SIG-M5 treated with dmso at 0.1 percent for 504 hours (cell line): ENCODE data around the gene TP53TG3D.
"Not testable (repeated sequence)": the region's sequence is repeated elsewhere in the genome, so short reads cannot be mapped to it uniquely, and the experiment has no call there.

Experiments used
- DNase-seq: peaks from one replicate; lab custom pipeline; 2025; ENCODE audit not compliant: unreplicated experiment; lab: John Stamatoyannopoulos, UW

The TP53TG3D gene, protein sequence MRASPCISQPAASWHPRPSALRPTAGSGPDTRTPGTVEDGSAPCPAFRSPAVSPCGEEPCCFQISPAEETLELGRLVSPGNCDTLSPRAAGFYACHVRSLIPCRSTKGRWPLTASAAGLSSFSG

DNA sequence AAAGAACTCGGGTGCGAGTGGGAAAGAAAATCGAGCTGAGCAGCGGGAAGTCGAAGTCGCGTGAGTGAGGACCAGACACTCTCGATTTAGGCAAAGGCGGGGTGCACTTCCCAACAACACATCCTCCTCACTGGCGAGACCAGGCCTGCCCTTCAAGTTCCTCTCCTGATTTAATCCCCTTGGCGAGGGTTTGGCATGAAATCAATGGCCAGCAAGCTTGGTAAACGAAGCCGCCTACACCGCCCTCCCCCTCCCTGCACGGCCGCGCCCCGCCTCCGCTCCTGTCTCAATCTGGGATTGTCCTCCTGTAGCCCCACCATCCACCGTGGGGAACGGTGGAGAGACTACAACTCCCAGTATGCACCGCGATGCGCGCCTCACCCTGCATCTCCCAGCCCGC is at the start of gene TP53TG3D:
TSS of gene TP53TG3D (plus strand) at position 301 of the 400 bp plus-strand sequence. CDS start at position 369, 68 bp downstream.
- not testable (repeated sequence) for DNase-seq

DNA sequence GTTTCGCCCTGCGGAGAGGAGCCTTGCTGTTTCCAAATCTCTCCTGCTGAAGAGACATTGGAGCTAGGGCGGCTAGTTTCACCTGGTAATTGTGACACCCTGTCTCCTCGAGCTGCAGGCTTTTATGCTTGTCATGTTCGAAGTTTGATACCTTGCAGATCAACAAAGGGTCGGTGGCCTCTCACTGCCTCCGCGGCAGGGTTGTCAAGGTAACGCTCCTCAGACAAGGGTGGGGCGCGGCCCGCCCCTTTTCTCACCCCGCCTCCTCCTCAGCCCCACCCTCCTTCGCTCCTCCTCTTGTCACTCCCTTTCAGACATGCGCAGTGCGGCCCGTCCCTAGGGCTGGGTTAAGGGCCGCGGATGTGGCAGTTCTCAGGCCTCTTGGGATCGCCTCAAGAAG is 421 bp downstream of the TP53TG3D start:
- not testable (repeated sequence) for DNase-seq

DNA sequence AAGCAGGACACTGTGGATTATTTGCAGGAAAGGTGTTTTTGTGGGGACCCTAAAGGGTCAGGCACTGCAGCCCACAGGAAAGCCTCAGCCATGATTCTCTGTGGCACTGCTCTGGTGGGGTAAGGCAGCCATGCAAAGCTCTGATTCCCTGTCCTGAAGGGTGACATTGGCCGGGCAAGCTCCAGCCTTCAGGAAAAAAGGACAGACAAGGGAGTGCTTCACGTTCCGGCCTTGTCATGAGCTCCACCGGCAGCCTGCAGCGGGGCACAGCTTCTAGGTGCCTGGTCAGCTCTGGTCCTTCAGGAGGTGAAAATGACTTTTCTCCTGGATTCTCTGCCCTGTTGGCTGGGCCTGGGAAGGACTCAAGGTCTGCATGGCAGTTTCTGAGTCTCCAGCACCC is 8.4 kb downstream of the TP53TG3D start:
- not testable (repeated sequence) for DNase-seq

DNA sequence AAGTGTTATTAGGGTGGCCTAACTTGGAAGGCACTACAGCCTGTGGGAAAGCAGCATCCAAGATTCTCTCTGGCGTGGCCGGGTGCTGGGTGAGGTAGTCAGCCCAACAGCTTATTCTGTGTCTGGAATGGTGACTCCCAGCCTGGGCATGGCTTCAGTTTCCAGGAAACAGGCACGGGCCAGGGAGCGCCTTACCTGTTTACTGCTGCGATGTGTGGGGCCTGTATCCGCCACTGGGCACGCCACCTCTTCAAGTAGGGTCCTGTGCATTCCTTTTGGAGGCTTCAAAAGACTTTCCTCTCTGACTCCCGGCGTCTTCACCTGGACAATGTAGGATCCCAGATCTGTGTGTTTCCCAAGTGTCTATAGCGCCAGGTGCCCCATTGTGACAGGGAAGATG is 10.5 kb downstream of the TP53TG3D start:
- DNase-seq, result not testable (repeated sequence)

DNA sequence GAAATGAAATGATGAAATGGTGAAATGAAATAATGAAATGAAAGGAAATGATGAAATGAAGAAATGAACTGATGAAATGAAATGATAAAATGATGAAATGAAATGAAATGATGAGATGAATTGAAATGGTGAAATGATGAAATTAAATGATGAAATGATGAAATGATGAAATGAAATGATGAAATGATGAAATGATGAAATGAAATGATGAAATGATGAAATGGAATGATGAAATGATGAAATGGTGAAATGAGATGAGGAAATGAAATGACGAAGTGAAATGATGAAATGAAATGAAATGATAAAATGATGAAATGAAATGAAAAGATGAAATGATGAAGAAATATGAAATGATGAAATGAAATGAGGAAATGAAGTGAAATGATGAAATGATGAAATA is 28.8 kb downstream of the TP53TG3D start:
- not testable (repeated sequence) for DNase-seq

DNA sequence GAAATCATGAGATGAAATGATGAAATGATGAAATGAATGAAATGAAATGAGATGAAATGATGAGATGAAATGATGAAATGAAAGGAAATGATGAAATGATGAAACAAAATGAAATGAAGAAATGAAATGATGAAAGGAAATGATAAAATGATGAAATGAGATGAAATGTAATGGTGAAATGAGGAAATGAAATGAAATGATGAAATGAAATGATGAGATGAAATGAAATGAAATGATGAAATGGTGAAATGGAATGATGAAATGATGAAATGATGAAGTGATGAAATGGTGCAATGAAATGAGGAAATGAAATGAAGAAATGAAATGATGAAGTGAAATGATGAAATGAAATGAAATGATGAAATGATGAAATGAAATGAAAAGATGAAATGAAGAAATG is 29.9 kb downstream of the TP53TG3D start:
- DNase-seq, result not testable (repeated sequence)

DNA sequence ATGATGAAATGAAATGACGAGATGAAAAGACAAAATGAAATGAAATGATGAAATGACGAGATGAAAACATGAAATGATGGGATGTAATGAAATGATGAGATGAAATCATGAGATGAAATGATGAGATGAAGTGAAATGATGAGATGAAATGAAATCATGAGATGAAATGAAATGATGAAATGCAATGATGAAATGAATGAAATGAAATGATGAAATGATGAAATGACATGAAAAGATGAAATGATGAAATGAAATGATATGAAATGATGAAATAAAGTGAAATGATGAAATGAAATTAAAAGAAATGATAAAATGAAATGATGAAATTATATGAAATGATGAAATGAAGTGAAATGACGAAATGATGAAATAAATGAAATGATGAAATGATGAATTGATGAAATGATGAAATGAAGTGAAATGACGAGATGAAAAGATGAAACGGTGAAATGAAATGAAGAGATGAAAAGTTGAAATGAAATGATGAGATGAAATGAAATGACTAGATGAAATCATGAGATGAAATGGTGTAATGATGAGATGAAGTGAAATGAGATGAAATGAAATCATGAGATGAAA is 30.9 kb downstream of the TP53TG3D start:
- DNase-seq, result not testable (repeated sequence)

DNA sequence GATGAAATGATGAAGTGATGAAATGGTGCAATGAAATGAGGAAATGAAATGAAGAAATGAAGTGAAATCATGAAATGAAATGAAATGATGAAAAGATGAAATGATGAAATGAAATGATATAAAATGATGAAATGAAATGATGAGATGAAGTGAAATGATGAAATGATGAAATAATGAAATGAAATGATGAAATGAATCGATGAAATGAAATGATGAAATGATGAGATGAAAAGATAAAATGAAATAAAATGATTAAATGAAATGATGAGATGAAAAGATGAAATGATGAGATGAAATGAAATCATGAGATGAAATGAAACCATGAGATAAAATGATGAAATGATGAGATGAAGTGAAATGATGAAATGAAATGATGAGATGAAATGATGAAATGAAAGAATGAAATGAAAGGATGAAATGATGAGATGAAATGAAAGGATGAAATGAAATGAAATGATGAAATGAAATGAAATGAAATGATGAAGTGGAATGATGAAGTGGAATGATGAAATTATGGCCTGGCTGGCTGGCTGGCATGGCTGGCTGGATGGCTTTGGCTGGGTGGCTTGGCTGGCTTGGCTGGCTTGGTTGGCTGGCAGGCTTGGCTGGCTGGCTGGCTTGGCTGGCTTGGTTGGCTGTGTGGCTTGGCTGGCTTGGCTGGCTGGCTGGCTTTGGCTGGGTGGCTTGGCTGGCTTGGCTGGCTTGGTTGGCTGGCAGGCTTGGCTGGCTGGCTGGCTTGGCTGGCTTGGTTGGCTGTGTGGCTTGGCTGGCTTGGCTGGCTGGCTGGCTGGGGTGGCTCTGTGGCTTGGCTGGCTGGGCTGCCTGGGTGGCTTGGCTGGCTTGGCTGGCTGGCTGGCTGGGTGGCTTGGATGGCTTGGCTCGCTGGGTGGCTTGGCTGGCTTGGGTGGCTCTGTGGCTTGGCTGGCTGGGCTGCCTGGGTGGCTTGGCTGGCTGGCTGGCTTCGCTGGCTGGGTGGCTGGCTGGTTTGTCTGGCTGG is 32.0 kb downstream of the TP53TG3D start:
- not testable (repeated sequence) for DNase-seq

DNA sequence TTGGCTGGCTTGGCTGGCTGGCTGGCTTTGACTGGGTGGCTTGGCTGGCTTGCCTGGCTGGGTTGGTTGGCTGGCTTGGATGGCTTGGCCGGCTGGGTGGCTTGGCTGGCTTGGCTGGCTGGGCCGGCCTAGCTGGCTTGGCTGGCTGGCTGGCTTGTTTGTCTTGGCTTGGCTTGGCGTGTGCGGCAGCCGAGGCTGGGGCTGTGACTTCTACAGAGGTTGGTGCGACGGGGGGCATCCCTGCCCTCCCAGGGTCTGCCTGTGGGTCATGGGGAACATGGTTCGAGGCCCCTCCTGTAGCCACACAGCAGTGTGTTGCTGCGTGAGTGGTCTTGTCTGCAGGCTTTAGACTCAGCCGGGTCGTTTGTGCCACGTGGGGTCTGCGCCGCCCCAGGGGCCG is 33.1 kb downstream of the TP53TG3D start:
- DNase-seq, result not testable (repeated sequence)

DNA sequence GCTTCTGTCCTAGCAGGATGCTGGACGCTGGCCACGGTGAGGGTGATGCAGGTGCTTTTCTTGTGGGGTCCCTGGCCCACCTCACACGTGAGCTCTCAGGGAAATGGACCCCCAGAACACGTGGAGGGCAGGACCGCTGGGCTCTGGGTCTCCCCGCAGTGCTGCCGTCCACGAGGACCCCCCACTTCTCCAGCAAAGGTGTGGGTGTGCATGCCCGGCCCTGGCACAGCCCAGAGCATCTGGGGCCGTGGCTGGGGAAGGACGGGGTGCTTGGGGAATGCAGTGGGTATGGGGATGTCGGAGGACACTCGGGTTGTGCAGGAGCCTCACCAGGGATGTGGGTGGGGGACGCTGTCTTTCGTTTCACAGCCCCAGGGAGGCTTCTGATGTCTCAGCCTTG is 34.7 kb downstream of the TP53TG3D start:
- not testable (repeated sequence) for DNase-seq

DNA sequence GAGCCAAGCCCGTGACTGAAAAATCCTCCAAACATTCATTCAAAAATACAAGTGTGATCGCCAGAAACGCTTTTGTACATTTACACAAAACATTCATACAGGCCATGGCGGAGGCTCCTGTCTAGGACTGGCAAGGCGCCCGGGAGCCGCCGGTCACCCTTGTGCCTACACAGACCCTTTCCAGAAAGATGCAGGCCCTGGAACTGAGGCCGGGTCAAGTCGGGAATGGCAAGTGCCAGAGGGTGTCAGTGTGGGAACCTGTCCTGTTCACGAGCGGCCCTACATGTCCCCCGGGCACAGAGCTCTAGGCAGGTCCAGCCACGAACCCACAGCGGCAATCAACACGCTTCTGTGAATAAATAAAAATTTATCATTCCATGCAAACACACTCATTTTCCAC is 36.1 kb downstream of the TP53TG3D start:
- DNase-seq, result not testable (repeated sequence)

DNA sequence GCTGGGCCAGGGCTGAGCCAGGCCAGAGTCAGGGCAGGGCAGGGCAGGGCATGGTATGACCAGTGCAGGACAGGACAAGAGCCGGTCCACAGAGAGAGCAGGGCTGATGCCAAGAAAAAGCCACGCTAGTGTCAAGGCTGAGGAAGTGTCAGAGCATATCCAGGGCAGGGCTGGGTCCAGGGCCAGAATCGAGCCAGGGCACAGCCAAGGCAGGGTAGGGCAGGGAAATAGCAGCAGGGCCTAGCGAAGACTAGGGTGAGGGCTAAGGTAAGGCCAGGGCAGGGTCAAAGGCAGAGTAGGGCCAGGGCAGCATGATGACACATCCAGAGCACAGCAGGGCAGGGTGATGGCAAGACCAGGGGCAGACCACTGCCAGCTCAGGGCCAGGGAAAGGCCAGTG is 49.7 kb downstream of the TP53TG3D start:
- not testable (repeated sequence) for DNase-seq
